ENCODE results near the gene SERPINE1.
"Not testable (repeated sequence)": the region's sequence is repeated elsewhere in the genome, so short reads cannot be mapped to it uniquely, and the experiment has no call there.

The SERPINE1 gene

DNA sequence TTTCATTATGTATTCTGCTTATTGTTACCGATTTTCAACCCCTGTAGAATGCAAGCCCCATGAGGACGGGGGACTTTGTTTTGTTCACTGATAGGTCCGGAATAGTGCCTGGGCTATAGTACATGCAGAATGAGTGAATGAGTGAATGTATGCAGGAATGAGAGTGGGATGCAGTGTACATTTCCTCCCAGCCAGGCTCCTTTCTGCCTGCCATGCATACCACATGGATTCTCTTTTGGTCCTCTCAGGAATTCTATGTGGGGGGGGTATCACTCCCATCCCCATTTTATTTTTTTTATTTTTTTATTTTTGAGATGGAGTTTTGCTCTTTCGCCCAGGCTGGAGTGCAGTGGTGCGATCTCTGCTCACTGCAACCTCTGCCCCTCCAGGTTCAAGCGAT lies 24.9 kb upstream of the SERPINE1 start:
- Histone ChIP-seq H3K27ac (ENCODE audit: low read length) (no peak overlapping the region), H3K36me3 (ENCODE audit: control insufficient read depth, insufficient read depth, low read length) (no peaks in the 10 kb centered on the region), H3K27me3 (ENCODE audit: control insufficient read depth, insufficient read depth, low read length) (no peaks in the 10 kb centered on the region), H3K4me1 (ENCODE audit: control insufficient read depth, insufficient read depth, low read length) (peaks cover 5% of the 10 kb centered on the region), H3K9me3 (ENCODE audit: control insufficient read depth, insufficient read depth, low read length) (no peaks in the 10 kb centered on the region), H3K4me3 (ENCODE audit: low read length) (no peak overlapping the region)
- WGBS (ENCODE audit: insufficient coverage, insufficient read length), result 100% methylated on average over 1 of the region's 6 CpGs
- DNase-seq (ENCODE audit: low read depth, low spot score), result no peak

DNA sequence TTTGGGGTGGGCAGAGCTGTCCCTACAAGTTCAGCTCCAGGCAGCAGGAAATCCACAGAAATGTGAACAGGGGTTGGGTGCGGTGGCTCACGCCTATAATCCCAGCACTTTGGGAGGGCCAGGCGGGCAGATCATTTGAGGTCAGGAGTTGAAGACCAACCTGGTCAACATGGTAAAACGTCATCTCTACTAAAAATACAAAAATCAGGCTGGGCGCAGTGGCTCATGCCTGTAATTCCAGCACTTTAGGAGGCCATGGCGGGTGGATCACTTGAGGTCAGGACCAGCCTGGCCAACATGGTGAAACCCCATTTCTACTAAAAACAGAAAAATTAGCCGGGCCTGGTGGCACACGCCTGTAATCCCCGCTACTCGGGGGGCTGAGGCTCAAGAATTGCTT lies 23.2 kb upstream of the SERPINE1 start:
- not testable (repeated sequence) for H3K27me3 ChIP-seq (ENCODE audit: control insufficient read depth, insufficient read depth, low read length); H3K27ac ChIP-seq (ENCODE audit: low read length); H3K36me3 ChIP-seq (ENCODE audit: control insufficient read depth, insufficient read depth, low read length); H3K9me3 ChIP-seq (ENCODE audit: control insufficient read depth, insufficient read depth, low read length); DNase-seq (ENCODE audit: low read depth, low spot score); H3K4me3 ChIP-seq (ENCODE audit: low read length); H3K4me1 ChIP-seq (ENCODE audit: control insufficient read depth, insufficient read depth, low read length)
- WGBS (ENCODE audit: insufficient coverage, insufficient read length), result no CpG with 5 or more reads among the region's 10 CpGs

DNA sequence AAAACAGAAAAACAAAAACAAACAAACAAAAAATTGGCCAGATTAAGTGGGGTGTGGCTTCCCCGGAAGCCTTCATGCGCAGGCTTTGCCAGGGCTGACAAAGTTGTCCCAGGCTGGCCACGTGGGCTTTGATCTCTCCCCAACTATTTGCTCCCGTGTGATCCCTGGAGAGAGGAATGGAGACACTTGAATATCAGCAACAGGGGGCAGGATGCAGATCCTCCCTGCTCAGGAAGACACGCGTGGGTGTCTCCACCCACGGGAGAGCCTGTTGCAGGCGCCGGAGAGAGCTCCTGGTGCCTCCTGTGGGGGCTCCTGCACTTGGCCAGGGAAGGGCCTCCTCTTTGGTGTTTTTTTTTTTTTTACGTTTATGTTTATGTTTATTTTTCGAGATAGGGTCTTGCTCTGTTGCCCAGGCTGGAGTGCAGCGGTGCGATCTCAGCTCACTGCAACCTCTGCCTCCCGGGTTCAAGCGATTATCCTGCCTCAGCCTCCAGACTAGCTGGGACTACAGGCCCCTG lies 22.7 kb upstream of the SERPINE1 start:
- no peak overlapping the region for H3K27ac ChIP-seq (ENCODE audit: low read length)
- no peak for DNase-seq (ENCODE audit: low read depth, low spot score)
- H3K27me3 ChIP-seq (ENCODE audit: control insufficient read depth, insufficient read depth, low read length), result no peaks in the 10 kb centered on the region
- WGBS (ENCODE audit: insufficient coverage, insufficient read length), result no CpG with 5 or more reads among the region's 15 CpGs
- no peaks in the 10 kb centered on the region for H3K9me3 ChIP-seq (ENCODE audit: control insufficient read depth, insufficient read depth, low read length)
- no peaks in the 10 kb centered on the region for H3K36me3 ChIP-seq (ENCODE audit: control insufficient read depth, insufficient read depth, low read length)
- peaks cover 3% of the 10 kb centered on the region for H3K4me1 ChIP-seq (ENCODE audit: control insufficient read depth, insufficient read depth, low read length)
- no peak overlapping the region for H3K4me3 ChIP-seq (ENCODE audit: low read length)

DNA sequence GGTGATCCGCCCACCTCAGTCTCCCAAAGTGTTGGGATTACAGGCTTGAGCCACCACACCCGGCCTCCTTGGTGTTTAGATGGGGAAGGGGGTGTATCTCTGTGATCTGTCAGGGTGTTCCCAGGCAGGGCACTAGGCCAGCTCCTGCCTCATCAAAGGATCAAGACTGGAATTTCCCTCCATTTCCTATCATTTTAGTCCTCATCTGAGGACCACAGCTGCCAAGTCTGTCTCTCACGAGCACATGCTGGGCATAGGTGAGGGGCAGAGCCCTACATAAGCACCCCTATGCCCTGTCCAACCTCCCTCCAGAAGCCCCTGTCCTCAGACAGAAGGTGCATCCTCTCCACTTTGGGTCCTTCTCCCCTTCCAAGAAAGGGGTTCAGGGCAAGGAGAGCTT lies 22.1 kb upstream of the SERPINE1 start:
- no CpG with 5 or more reads among the region's 3 CpGs for WGBS (ENCODE audit: insufficient coverage, insufficient read length)
- H3K4me1 ChIP-seq (ENCODE audit: control insufficient read depth, insufficient read depth, low read length), result peaks cover 3% of the 10 kb centered on the region
- no peaks in the 10 kb centered on the region for H3K36me3 ChIP-seq (ENCODE audit: control insufficient read depth, insufficient read depth, low read length)
- no peaks in the 10 kb centered on the region for H3K9me3 ChIP-seq (ENCODE audit: control insufficient read depth, insufficient read depth, low read length)
- no peak for DNase-seq (ENCODE audit: low read depth, low spot score)
- no peaks in the 10 kb centered on the region for H3K27me3 ChIP-seq (ENCODE audit: control insufficient read depth, insufficient read depth, low read length)
- H3K4me3 ChIP-seq (ENCODE audit: low read length), result no peak overlapping the region
- H3K27ac ChIP-seq (ENCODE audit: low read length), result no peak overlapping the region

DNA sequence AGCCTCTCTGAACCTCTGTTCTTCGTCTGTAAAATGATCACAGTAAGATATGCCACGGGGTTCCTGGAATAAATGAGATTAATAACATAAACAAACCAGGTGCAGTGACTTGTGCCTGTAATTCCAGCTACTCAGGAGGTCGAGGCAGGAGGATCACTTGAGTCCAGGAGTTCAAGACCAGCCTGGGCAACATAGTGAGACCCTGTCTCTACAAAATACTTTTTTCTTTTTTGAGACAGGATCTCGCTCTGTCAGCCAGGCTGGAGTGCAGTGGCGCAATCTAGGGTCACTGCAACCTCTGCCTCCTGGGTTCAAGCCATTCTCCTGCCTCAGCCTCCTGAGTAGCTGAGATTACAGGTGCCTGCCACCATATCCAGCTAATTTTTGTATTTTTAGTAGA lies 21.7 kb upstream of the SERPINE1 start:
- DNase-seq (ENCODE audit: low read depth, low spot score); H3K4me3 ChIP-seq (ENCODE audit: low read length); H3K4me1 ChIP-seq (ENCODE audit: control insufficient read depth, insufficient read depth, low read length); H3K9me3 ChIP-seq (ENCODE audit: control insufficient read depth, insufficient read depth, low read length); H3K27me3 ChIP-seq (ENCODE audit: control insufficient read depth, insufficient read depth, low read length); H3K27ac ChIP-seq (ENCODE audit: low read length); H3K36me3 ChIP-seq (ENCODE audit: control insufficient read depth, insufficient read depth, low read length): not testable (repeated sequence)
- WGBS (ENCODE audit: insufficient coverage, insufficient read length), result no CpG with 5 or more reads among the region's 5 CpGs

DNA sequence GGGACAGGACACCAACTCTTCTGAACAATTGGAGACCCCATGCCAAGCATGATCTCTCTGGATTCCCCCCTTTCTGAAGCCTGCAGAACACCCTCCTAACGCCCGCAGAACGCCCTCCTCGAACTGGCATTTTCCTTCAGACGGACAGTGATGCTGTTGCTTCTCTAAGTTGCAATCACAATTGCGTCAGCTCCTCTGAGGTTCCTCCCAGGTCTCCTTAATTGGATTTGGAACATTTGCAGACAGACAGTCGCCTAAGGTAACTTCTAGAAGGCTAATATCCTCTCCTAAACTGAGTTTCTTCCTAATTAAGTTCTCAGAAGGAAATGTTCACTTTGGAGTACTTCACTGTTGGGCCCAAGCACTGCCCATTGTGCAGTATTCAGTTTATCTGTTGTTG lies 20.5 kb upstream of the SERPINE1 start:
- no peaks in the 10 kb centered on the region for H3K36me3 ChIP-seq (ENCODE audit: control insufficient read depth, insufficient read depth, low read length)
- H3K4me3 ChIP-seq (ENCODE audit: low read length), result no peak overlapping the region
- no peaks in the 10 kb centered on the region; the same call in 1 of the 2 replicates for H3K4me1 ChIP-seq (ENCODE audit: control insufficient read depth, insufficient read depth, low read length)
- DNase-seq (ENCODE audit: low read depth, low spot score), result no peak
- no peaks in the 10 kb centered on the region for H3K9me3 ChIP-seq (ENCODE audit: control insufficient read depth, insufficient read depth, low read length)
- no peaks in the 10 kb centered on the region for H3K27me3 ChIP-seq (ENCODE audit: control insufficient read depth, insufficient read depth, low read length)
- WGBS (ENCODE audit: insufficient coverage, insufficient read length), result no CpG with 5 or more reads among the region's 7 CpGs
- no peak overlapping the region for H3K27ac ChIP-seq (ENCODE audit: low read length)

DNA sequence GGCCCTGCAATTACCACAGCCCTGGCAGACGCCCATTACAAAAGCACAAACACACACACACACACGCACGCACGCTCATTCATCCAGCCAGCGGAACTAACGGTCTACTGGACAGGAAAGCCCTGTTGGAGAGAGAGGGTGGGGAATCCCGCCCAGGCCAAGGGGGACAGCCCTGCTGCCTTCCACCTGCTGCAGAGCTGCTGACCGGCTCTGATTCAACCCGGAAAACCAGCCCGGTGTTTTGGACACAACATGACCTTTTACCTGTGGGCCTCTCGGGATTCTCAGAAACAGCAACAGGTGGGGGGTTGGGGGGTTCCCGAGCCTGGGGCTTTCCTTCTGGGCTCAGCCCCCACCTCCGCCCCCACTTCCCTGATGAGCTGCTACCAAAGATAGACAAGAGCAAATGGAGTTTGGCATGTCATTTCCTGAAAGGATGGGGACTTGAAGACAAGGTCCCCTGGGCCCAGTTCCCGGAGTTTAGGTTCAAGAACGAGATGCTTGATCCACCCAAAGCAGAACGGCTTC lies 18.5 kb upstream of the SERPINE1 start:
- H3K27me3 ChIP-seq (ENCODE audit: control insufficient read depth, insufficient read depth, low read length), result no peaks in the 10 kb centered on the region
- no peaks in the 10 kb centered on the region for H3K9me3 ChIP-seq (ENCODE audit: control insufficient read depth, insufficient read depth, low read length)
- no peak overlapping the region for H3K27ac ChIP-seq (ENCODE audit: low read length)
- no peak for DNase-seq (ENCODE audit: low read depth, low spot score)
- H3K4me1 ChIP-seq (ENCODE audit: control insufficient read depth, insufficient read depth, low read length), result no peaks in the 10 kb centered on the region; the same call in 1 of the 2 replicates
- H3K4me3 ChIP-seq (ENCODE audit: low read length), result no peak overlapping the region
- no peaks in the 10 kb centered on the region for H3K36me3 ChIP-seq (ENCODE audit: control insufficient read depth, insufficient read depth, low read length)
- WGBS (ENCODE audit: insufficient coverage, insufficient read length), result no CpG with 5 or more reads among the region's 16 CpGs

DNA sequence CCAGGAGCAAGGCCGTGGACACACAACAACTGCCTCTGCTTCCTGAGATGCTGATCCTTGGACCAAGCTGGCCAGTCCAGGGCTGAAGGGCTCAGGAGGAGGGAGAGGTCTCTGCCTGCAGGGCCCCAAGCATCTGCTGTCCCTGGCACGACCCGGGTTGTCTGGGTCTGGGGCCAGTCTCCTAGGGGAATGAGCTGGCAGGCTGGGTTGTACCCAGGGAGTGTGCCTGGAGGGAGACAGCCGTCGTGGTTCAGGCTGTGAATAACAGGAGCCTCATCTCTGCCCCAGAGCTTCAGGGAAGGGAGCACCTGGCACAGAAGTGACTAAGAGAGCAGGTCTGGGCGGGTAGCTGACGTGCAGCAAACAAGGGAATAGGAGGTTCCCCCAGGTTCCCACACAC lies 17.9 kb upstream of the SERPINE1 start:
- Histone ChIP-seq H3K27ac (ENCODE audit: low read length) (no peak overlapping the region), H3K9me3 (ENCODE audit: control insufficient read depth, insufficient read depth, low read length) (no peaks in the 10 kb centered on the region), H3K4me3 (ENCODE audit: low read length) (no peak overlapping the region), H3K27me3 (ENCODE audit: control insufficient read depth, insufficient read depth, low read length) (no peaks in the 10 kb centered on the region), H3K4me1 (ENCODE audit: control insufficient read depth, insufficient read depth, low read length) (no peaks in the 10 kb centered on the region; the same call in 1 of the 2 replicates), H3K36me3 (ENCODE audit: control insufficient read depth, insufficient read depth, low read length) (no peaks in the 10 kb centered on the region)
- no CpG with 5 or more reads among the region's 7 CpGs for WGBS (ENCODE audit: insufficient coverage, insufficient read length)
- no peak for DNase-seq (ENCODE audit: low read depth, low spot score)

DNA sequence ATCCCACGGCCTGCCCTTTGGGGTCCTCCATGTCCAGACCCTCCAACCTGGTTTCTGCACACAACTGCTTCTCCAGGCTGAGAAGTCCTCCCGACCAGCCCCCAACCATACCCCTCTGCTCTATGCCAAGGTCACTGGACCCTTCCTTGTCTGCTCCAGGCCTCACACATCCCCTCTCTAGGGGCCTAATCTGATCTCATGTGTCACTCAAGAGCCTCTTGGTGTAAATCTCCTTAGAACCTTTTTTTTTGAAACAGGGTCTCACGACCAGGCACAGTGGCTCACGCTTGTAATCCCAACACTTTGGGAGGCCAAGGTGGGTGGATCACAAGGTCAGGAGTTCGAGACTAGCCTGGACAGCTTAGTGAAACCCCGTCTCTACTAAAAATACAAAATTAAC lies 17.5 kb upstream of the SERPINE1 start:
- no peaks in the 10 kb centered on the region for H3K9me3 ChIP-seq (ENCODE audit: control insufficient read depth, insufficient read depth, low read length)
- no peaks in the 10 kb centered on the region for H3K36me3 ChIP-seq (ENCODE audit: control insufficient read depth, insufficient read depth, low read length)
- H3K4me3 ChIP-seq (ENCODE audit: low read length), result no peak overlapping the region
- H3K4me1 ChIP-seq (ENCODE audit: control insufficient read depth, insufficient read depth, low read length), result no peaks in the 10 kb centered on the region; the same call in 1 of the 2 replicates
- no peak for DNase-seq (ENCODE audit: low read depth, low spot score)
- no CpG with 5 or more reads among the region's 6 CpGs for WGBS (ENCODE audit: insufficient coverage, insufficient read length)
- no peaks in the 10 kb centered on the region for H3K27me3 ChIP-seq (ENCODE audit: control insufficient read depth, insufficient read depth, low read length)
- no peak overlapping the region for H3K27ac ChIP-seq (ENCODE audit: low read length)

DNA sequence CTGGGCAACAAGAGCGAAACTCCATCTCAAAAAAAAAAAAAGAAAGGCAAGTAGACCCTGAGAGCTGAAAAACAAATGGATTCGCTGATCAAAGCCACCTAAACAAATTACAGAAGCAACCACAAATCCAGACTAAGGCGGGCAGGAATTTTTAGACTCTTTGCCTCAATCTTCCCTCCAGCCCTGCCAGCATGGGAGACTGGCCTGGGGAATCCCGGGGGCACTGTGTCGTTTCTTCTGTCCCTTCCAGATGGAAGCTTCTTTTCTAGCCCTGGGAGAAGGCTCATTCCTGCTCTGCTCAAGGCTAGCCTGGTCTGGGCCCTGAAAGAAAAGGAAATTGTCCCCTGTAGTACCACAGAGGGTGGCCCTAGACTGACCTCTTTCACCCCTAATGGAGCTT lies 15.6 kb upstream of the SERPINE1 start:
- WGBS (ENCODE audit: insufficient coverage, insufficient read length), result no CpG with 5 or more reads among the region's 5 CpGs

DNA sequence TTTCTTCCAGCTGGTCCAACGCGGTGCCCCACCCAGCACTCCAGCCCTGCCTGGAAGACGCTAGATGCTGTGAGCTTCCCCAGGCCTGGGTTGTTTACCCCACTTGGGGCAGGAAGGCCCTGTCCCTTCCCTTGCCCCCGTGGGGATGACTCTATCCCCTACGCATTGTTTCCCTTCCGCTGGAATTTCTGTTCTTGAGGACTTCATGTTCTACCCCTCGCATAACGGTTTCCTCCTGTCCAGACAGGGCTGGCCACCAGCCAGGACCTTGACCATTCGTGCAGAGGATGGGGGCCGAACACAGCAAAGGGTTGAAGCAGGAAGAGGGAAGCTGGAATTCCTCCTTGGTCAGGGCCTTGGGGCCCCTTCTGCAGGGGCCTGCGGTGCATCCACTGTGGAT lies 14.7 kb upstream of the SERPINE1 start:
- no CpG with 5 or more reads among the region's 11 CpGs for WGBS (ENCODE audit: insufficient coverage, insufficient read length)
- H3K9me3 ChIP-seq (ENCODE audit: control insufficient read depth, insufficient read depth, low read length), result no peaks in the 10 kb centered on the region
- DNase-seq (ENCODE audit: low read depth, low spot score), result no peak
- H3K27me3 ChIP-seq (ENCODE audit: control insufficient read depth, insufficient read depth, low read length), result no peaks in the 10 kb centered on the region
- no peaks in the 10 kb centered on the region; the same call in 1 of the 2 replicates for H3K4me1 ChIP-seq (ENCODE audit: control insufficient read depth, insufficient read depth, low read length)
- H3K4me3 ChIP-seq (ENCODE audit: low read length), result no peak overlapping the region
- H3K27ac ChIP-seq (ENCODE audit: low read length), result no peak overlapping the region
- no peaks in the 10 kb centered on the region for H3K36me3 ChIP-seq (ENCODE audit: control insufficient read depth, insufficient read depth, low read length)

More for the DNA sequence above, 15.6 kb upstream of the SERPINE1 start:
- Histone ChIP-seq H3K27ac (ENCODE audit: low read length) (no peak overlapping the region), H3K4me3 (ENCODE audit: low read length) (no peak overlapping the region), H3K27me3 (ENCODE audit: control insufficient read depth, insufficient read depth, low read length) (no peaks in the 10 kb centered on the region), H3K36me3 (ENCODE audit: control insufficient read depth, insufficient read depth, low read length) (no peaks in the 10 kb centered on the region), H3K4me1 (ENCODE audit: control insufficient read depth, insufficient read depth, low read length) (no peaks in the 10 kb centered on the region; the same call in 1 of the 2 replicates), H3K9me3 (ENCODE audit: control insufficient read depth, insufficient read depth, low read length) (no peaks in the 10 kb centered on the region)
- DNase-seq (ENCODE audit: low read depth, low spot score), result no peak
